Measurements from ENCODE around the gene PAPLN. TPM values are rescaled to one million over a fixed set of nuclear protein-coding genes. Genes with fewer than 3 reads are reported as not detected.

The PAPLN gene
- total and polyA plus RNA-seq, 9 of the 15 experiments (the other 6 are each of a cell fraction or from before 2014, with no cell fraction given), result 0.43 to 3.5 (median 1.7) TPM

- no peak overlapping the region for H3K4me2 ChIP-seq (ENCODE audit: insufficient read depth, low read length)
- TF ChIP-seq ELK1 (CRISPR knock-in tag; IDR thresholded peaks at IDR 0.05) (no peak), RAD51 (IDR thresholded peaks at IDR 0.05; ENCODE audit: borderline replicate concordance, low read depth) (peak; percentile 50; the same call in 1 of the 2 replicates), YY1 (IDR thresholded peaks at IDR 0.05; ENCODE audit: borderline replicate concordance in 1 of 3, control insufficient read depth in 1 of 3, extremely low read depth in 1 of 3, insufficient read depth in 3 of 3, insufficient read length in 1 of 3, insufficient replicate concordance in 2 of 3, low read depth in 1 of 3, low read length in 2 of 3) (peak in 1 of 3 experiments; percentile 33)
- no peaks in the 10 kb centered on the region for H3K79me2 ChIP-seq (ENCODE audit: control insufficient read depth, insufficient read depth, low read length)
- H3K36me3 ChIP-seq (ENCODE audit: control insufficient read depth, insufficient read depth, low read length), result no peaks in the 10 kb centered on the region
- FAIRE-seq (no peak), DNase-seq (ENCODE audit: extremely low read depth in 1 of 4, low spot score in 3 of 4) (no peak), ATAC-seq (no peak)
- no peaks in the 10 kb centered on the region for H3K9me3 ChIP-seq (replicated peaks; ENCODE audit: control insufficient read depth, insufficient read depth, low read depth, low read length)
- H3K27me3 ChIP-seq (ENCODE audit: control insufficient read depth in 2 of 2, insufficient read depth in 2 of 2, low read length in 2 of 2), result no peaks in the 10 kb centered on the region
- CTCF ChIA-PET (ENCODE audit: low intra/inter-chr PET ratio), result no interaction called here
- no peak overlapping the region for H2AFZ ChIP-seq (ENCODE audit: low read depth, low read length)
- in situ Hi-C loops (cut with MboI) (no loop called here), intact Hi-C loops (cut with micrococcal nuclease) (no loop called here)
- no peak overlapping the region for H3K27ac ChIP-seq (ENCODE audit: extremely low read depth, low read depth, low read length)
- POLR2A ChIA-PET, result interaction anchor here (0.9 kb wide), 1 partner anchor 12 kb away, joined by 3 read pairs; no protein-coding TSS in a partner anchor
- WGBS (ENCODE audit: insufficient coverage, low coverage, missing lambda C conversion rate), result 37% methylated on average over 3 of the region's 3 CpGs
- no peak overlapping the region for H3K9ac ChIP-seq (ENCODE audit: insufficient read depth in 1 of 2, low read depth in 2 of 2, low read length in 2 of 2)
- H3K4me1 ChIP-seq (replicated peaks in 1 of 2; ENCODE audit: control insufficient read depth in 2 of 2, insufficient read depth in 2 of 2, low read length in 2 of 2), result peaks cover 0 to 7% of the 10 kb centered on the region in 2 experiments; a peak in 2 of 5 replicates
- no TSS peak for BruUV-seq (replicated peaks)
- no peak overlapping the region for H3K4me3 ChIP-seq
- H4K20me1 ChIP-seq (replicated peaks; ENCODE audit: control insufficient read depth, insufficient read depth, low read length), result no peaks in the 10 kb centered on the region
- H3K9me1 ChIP-seq (ENCODE audit: control insufficient read depth, insufficient read depth, low read length), result no peaks in the 10 kb centered on the region
These were observed 28.4 kb downstream of the PAPLN start for GRCh38 chr14:73265721-73266046.

- H2AFZ ChIP-seq (ENCODE audit: low read depth, low read length), result no peak overlapping the region
- CTCF ChIA-PET (ENCODE audit: low intra/inter-chr PET ratio), result no interaction called here
- no peak overlapping the region for H3K4me3 ChIP-seq
- intact Hi-C loops (cut with micrococcal nuclease) (no loop called here), in situ Hi-C loops (cut with MboI) (no loop called here)
- FAIRE-seq, result no peak
- no peaks in the 10 kb centered on the region for H3K27me3 ChIP-seq (ENCODE audit: control insufficient read depth in 2 of 2, insufficient read depth in 2 of 2, low read length in 2 of 2)
- no peak for TF ChIP-seq BCLAF1 (IDR thresholded peaks at IDR 0.05; ENCODE audit: borderline replicate concordance in 1 of 2, control insufficient read depth in 1 of 2, low read depth in 2 of 2, low read length in 1 of 2)
- TF ChIP-seq ZNF124 (CRISPR knock-in tag; IDR thresholded peaks at IDR 0.05), result no peak
- no peak for TF ChIP-seq ZNF644 (tag; IDR thresholded peaks at IDR 0.05; ENCODE audit: low read depth)
- peaks cover 0 to 7% of the 10 kb centered on the region in 2 experiments; a peak in 2 of 5 replicates for H3K4me1 ChIP-seq (replicated peaks in 1 of 2; ENCODE audit: control insufficient read depth in 2 of 2, insufficient read depth in 2 of 2, low read length in 2 of 2)
- H3K36me3 ChIP-seq (ENCODE audit: control insufficient read depth, insufficient read depth, low read length), result no peaks in the 10 kb centered on the region
- 52% methylated on average over 5 of the region's 7 CpGs for WGBS (ENCODE audit: insufficient coverage, low coverage, missing lambda C conversion rate)
- no TSS peak for BruUV-seq (replicated peaks)
- H3K79me2 ChIP-seq (ENCODE audit: control insufficient read depth, insufficient read depth, low read length), result no peaks in the 10 kb centered on the region
- H4K20me1 ChIP-seq (replicated peaks; ENCODE audit: control insufficient read depth, insufficient read depth, low read length), result no peaks in the 10 kb centered on the region
- no peak overlapping the region for H3K27ac ChIP-seq (ENCODE audit: extremely low read depth, low read depth, low read length)
- no peaks in the 10 kb centered on the region for H3K9me1 ChIP-seq (ENCODE audit: control insufficient read depth, insufficient read depth, low read length)
- no peaks in the 10 kb centered on the region for H3K9me3 ChIP-seq (replicated peaks; ENCODE audit: control insufficient read depth, insufficient read depth, low read depth, low read length)
- H3K4me2 ChIP-seq (ENCODE audit: insufficient read depth, low read length), result no peak overlapping the region
- no peak for DNase-seq (ENCODE audit: extremely low read depth in 1 of 4, low spot score in 3 of 4)
- no peak overlapping the region for H3K9ac ChIP-seq (ENCODE audit: insufficient read depth in 1 of 2, low read depth in 2 of 2, low read length in 2 of 2)
- POLR2A ChIA-PET, result interaction anchor here (0.9 kb wide), 1 partner anchor 12 kb away, joined by 3 read pairs; no protein-coding TSS in a partner anchor
- ATAC-seq, result no peak
These were observed 29.0 kb downstream of the PAPLN start for GRCh38 chr14:73266317-73266716.
